ENCODE data around the gene MARCHF4.

The MARCHF4 gene

GRCh38 chr2:216371721-216372702 is at the start of gene MARCHF4:
Gene MARCHF4, minus strand, starts transcription at chr2:216372483. Its CDS starts 2,223 bp downstream, at chr2:216370260.
- DNase-seq (ENCODE audit: low spot score): peak; percentile 90

GRCh38 chr2:216420367-216421101 is 48.3 kb upstream of the MARCHF4 start:
- no peak for DNase-seq (ENCODE audit: low spot score)

GRCh38 chr2:216418981-216419380 is 46.7 kb upstream of the MARCHF4 start:
- no peak for DNase-seq (ENCODE audit: low spot score)

GRCh38 chr2:216416571-216417307 is 44.5 kb upstream of the MARCHF4 start:
- DNase-seq (ENCODE audit: low spot score): no peak

- DNase-seq (ENCODE audit: low spot score): no peak
These were observed 43.3 kb upstream of the MARCHF4 start for GRCh38 chr2:216415541-216415940.

GRCh38 chr2:216414772-216415319 is 42.6 kb upstream of the MARCHF4 start:
- no peak for DNase-seq (ENCODE audit: low spot score)

GRCh38 chr2:216413882-216414281 is 41.6 kb upstream of the MARCHF4 start:
- no peak for DNase-seq (ENCODE audit: low spot score)

GRCh38 chr2:216412022-216412999 is 40.0 kb upstream of the MARCHF4 start, which contains the start of gene SMARCAL1:
Gene SMARCAL1, plus strand, starts transcription at chr2:216412484. Its CDS starts 2,221 bp downstream, at chr2:216414705.
- peak; percentile 97 for DNase-seq (ENCODE audit: low spot score)

- DNase-seq (ENCODE audit: low spot score): no peak
These were observed 38.3 kb upstream of the MARCHF4 start for GRCh38 chr2:216410550-216410949.

- no peak for DNase-seq (ENCODE audit: low spot score)
These were observed 36.4 kb upstream of the MARCHF4 start for GRCh38 chr2:216408426-216409290.

GRCh38 chr2:216406826-216407225 is 34.5 kb upstream of the MARCHF4 start:
- no peak for DNase-seq (ENCODE audit: low spot score)

GRCh38 chr2:216405588-216405987 is 33.3 kb upstream of the MARCHF4 start:
- no peak for DNase-seq (ENCODE audit: low spot score)

GRCh38 chr2:216404010-216404618 is 31.8 kb upstream of the MARCHF4 start:
- DNase-seq (ENCODE audit: low spot score): peak; percentile 62

- DNase-seq (ENCODE audit: low spot score): no peak
These were observed 30.5 kb upstream of the MARCHF4 start for GRCh38 chr2:216402751-216403150.

GRCh38 chr2:216399621-216400020 is 27.3 kb upstream of the MARCHF4 start:
- no peak for DNase-seq (ENCODE audit: low spot score)

GRCh38 chr2:216394881-216395280 is 22.6 kb upstream of the MARCHF4 start:
- no peak for DNase-seq (ENCODE audit: low spot score)

- DNase-seq (ENCODE audit: low spot score): no peak
These were observed 20.9 kb upstream of the MARCHF4 start for GRCh38 chr2:216392945-216393840.

- DNase-seq (ENCODE audit: low spot score): no peak
These were observed 19.8 kb upstream of the MARCHF4 start for GRCh38 chr2:216392018-216392562.
